Fibroblast of the aortic adventitia (primary cell): ENCODE data around the gene GALNT6. TPM values are rescaled to one million over a fixed set of nuclear protein-coding genes. Genes with fewer than 3 reads are reported as not detected.

ENCODE experiments used
- DNase-seq: peaks from one replicate; pipeline ENCODE4 v3.0.0-alpha.2; 2010; ENCODE audit warnings: low read depth
- H3K4me3 ChIP-seq: 2 replicates; pipeline ENCODE4 v1.5.1; 2011; ENCODE audit warnings: low read depth, mild to moderate bottlenecking, control low read depth, low read length, moderate library complexity
- total RNA-seq: library from RNA; depleted of rRNA; stranded (reverse); fragments of >200 nt; gene quantifications from 2 replicates; pipeline ENCODE4 v1.2.3, GENCODE V29; 2012; ENCODE audit warnings: low replicate concordance
- TF ChIP-seq, protein P1 (sequence below): IDR thresholded peaks from 2 replicates; pipeline ENCODE4 v1.5.1; 2011; ENCODE audit warnings: mild to moderate bottlenecking, low read length, control low read depth, inconsistent platforms; ENCODE audit not compliant: insufficient read depth

GALNT6 gene
- total RNA-seq, 1 donor, result 22.1 TPM

DNA sequence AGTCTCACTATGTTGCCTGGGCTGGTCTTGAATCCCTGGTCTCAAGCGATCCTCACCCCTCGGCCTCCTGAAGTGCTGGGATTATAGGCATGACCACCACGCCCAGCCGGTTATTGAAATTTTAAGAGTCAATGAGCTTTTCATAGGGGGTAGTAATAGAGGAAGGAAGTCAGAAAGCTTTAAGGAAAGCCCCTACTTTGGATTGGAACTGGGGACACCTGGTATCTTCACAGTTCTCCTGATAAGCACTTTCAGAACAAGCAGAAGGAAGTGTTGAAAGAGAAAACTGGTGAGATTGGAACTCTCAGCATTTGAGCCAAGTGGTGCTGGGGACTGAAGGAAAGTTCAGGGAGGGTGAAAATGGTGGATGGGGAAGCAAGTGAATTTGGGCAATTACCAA is 38.5 kb upstream of the GALNT6 start:
- no peak overlapping the region for H3K4me3 ChIP-seq
- DNase-seq, result no peak
- TF ChIP-seq, protein P1, sequence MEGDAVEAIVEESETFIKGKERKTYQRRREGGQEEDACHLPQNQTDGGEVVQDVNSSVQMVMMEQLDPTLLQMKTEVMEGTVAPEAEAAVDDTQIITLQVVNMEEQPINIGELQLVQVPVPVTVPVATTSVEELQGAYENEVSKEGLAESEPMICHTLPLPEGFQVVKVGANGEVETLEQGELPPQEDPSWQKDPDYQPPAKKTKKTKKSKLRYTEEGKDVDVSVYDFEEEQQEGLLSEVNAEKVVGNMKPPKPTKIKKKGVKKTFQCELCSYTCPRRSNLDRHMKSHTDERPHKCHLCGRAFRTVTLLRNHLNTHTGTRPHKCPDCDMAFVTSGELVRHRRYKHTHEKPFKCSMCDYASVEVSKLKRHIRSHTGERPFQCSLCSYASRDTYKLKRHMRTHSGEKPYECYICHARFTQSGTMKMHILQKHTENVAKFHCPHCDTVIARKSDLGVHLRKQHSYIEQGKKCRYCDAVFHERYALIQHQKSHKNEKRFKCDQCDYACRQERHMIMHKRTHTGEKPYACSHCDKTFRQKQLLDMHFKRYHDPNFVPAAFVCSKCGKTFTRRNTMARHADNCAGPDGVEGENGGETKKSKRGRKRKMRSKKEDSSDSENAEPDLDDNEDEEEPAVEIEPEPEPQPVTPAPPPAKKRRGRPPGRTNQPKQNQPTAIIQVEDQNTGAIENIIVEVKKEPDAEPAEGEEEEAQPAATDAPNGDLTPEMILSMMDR, result no peak

DNA sequence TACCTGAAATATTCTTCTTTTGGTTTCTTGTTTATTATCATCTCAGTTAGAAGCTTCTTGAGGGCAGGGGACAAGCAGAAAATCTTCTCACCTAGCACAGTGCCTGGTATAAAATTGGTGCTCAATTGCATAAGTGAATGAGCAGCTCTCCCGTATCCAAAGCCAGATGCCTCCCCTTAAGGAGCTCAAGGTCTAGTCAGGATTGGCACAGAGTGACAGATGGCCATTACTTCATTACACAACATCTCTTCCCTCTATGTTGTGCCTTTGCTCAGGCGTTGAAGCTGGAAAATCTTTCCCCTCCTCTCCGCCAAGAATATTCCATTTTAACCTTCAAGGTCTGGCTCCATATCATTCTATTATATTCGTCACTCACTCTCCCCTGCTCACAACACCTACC is 37.0 kb upstream of the GALNT6 start:
- TF ChIP-seq, protein P1, result no peak
- H3K4me3 ChIP-seq, result no peak overlapping the region
- no peak for DNase-seq

- peak within 1 kb of the TSS; percentile 77 for H3K4me3 ChIP-seq
- peak; percentile 70 for DNase-seq
- TF ChIP-seq, protein P1, result peak; percentile 82
Observed at GRCh38 chr12:51424662-51425539, 33.7 kb upstream of the GALNT6 start, which contains the start of gene SLC4A8. Gene SLC4A8, plus strand, starts transcription at chr12:51424831. Its CDS starts 157 bp downstream, at chr12:51424988.

DNA sequence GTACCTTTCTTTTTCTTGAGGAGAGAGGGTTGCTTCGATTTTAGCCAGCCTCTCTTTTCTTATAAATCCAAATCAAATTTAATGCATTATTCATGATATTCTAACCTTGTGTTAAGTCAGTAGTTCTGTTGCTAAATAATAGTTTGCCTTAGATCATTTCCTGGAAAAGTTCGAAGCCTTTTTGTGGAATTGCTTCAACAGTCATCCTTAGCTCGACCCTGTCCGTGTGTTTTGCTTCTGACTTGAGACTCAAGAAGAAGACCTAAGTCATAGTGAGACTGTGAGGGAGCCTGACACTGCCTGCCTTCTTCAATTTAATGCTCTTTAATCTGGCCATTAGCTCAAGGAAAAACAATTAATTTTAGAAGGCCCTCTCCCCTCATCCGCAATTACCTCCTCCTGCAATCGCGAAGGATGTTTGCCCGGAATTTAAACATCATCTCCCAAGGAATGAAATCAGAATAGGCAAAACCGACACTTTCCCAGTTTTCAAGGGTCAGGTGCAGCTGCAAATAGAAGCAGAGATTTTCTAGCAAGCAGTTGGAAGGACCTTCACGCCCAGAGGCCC is 33.0 kb upstream of the GALNT6 start:
- peak overlapping the region; percentile 77 for H3K4me3 ChIP-seq
- TF ChIP-seq, protein P1, result no peak
- no peak for DNase-seq

DNA sequence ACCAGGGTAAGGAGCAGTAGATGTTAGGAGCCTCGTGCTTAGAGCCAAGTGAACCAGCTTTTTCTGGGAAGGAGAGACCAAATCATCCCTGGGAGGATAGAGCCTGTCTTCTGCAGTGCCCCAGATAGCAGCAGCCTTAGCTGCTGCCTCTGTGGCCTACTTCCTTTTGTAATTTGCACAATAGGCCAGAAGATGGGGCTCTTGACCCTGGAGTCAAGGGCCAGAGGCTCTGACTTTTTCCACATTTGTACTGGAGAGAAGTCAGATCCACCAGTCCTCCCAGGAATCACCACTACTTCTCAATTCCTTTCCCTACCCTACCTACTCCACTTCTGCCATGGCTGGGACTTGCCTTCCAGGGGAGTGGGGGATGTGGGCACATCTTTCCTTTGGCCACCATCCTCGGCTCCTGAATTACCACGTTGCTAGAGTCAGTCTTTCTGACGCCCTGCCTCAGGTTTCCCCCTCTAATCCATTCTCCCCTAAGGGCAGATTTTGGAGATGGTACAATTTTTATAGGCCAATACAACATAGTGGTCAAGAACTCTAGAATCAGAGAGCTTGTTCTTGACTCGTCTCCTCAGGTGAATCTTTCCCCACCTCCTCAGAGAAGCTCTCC is 30.2 kb upstream of the GALNT6 start:
- TF ChIP-seq, protein P1, result peak; percentile 74
- DNase-seq, result peak; percentile 79
- no peak overlapping the region for H3K4me3 ChIP-seq

DNA sequence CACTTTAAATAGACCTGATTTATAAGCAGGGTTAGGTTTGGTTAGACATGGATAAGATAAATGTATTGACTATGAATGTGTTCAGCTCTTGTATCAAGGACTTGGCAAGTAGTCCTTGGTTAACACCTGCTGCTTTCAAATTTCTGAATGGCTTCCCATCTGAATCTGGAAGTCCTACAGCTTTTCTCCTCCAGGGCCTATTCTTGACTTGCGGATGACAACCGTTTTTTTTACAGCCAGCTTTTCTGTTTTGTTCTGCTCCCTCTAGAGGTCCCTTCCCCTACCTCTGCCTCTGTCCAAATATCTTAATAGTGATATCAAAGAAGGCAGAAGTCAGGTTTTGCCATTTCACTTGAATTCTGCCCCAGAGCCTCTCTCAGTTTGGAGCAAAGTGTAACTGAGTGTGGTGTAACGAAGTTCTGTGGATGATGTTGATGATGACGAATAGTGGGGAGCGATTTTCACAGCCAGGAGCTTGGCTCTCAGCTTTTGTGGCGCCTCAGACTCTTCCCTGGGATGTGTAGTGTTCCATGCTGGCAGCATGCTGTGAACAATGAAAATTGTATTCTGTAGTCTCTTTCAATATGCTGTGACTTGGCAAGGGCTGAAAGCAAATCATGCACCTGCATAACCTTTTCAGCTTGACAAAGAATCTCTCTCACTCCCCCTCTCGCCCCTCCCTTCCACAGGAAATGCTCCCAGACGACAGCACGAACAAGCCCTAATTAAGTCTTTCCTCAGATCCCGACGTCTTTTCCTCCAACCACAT is 28.4 kb upstream of the GALNT6 start:
- no peak for DNase-seq
- TF ChIP-seq, protein P1, result no peak
- H3K4me3 ChIP-seq, result no peak overlapping the region
